Mammary epithelial cell (primary cell): Measurements from ENCODE around the gene GDI1.
"Not testable (repeated sequence)": the region's sequence is repeated elsewhere in the genome, so short reads cannot be mapped to it uniquely, and the experiment has no call there.

Experiments
- CTCF ChIP-seq, 2 donors: IDR thresholded peaks in 1 of 2; conservative IDR thresholded peaks in 1 of 2; 2 replicates each; pipeline ENCODE4 v1.5.1; 2011 to 2012; ENCODE audit warnings: inconsistent platforms in 2 of 2, low read length in 2 of 2, mild to moderate bottlenecking in 2 of 2, control low read depth in 1 of 2, low read depth in 1 of 2; ENCODE audit not compliant: insufficient read depth in 1 of 2; ENCODE audit errors: extremely low read depth in 1 of 2
- EZH2 ChIP-seq: IDR thresholded peaks from 2 replicates; pipeline ENCODE4 v1.6.1; 2012; ENCODE audit warnings: low read length, inconsistent platforms, borderline replicate concordance

- TF ChIP-seq CTCF (conservative IDR thresholded peaks at IDR 0.05 in 1 of 2, IDR thresholded peaks at IDR 0.05 in 1 of 2; ENCODE audit: extremely low read depth in 1 of 2, insufficient read depth in 1 of 2, low read depth in 1 of 2, low read length in 2 of 2); EZH2: not testable (repeated sequence)
These were observed 48.9 kb upstream of the GDI1 start for GRCh38 chrX:154388094-154388493.
